DOHH2 (cell line): Measurements from ENCODE around the gene KCNIP1.

Experiments used
- H3F3A ChIP-seq: fragments of 200-600 bp; sonication (generic), shearing (Covaris generic); 2 replicates; pipeline ENCODE4 v1.6.0; 2016; ENCODE audit warnings: antibody characterized with exemption, mild to moderate bottlenecking; ENCODE audit not compliant: control insufficient read depth, insufficient read depth
- H3K27ac ChIP-seq: fragments of 200-600 bp; sonication (generic); 2 replicates; pipeline ENCODE4 v1.5.1; 2014; ENCODE audit warnings: low read depth, mild to moderate bottlenecking, low read length, moderate library complexity
- H3K27me3 ChIP-seq: fragments of 200-600 bp; sonication (generic); 2 replicates; pipeline ENCODE4 v1.6.1; 2014; ENCODE audit warnings: mild to moderate bottlenecking, low read length, mixed read lengths; ENCODE audit not compliant: control insufficient read depth
- H3K36me3 ChIP-seq: fragments of 200-600 bp; sonication (generic); 2 replicates; pipeline ENCODE4 v1.6.1; 2014; ENCODE audit warnings: mild to moderate bottlenecking, low read length, moderate library complexity, mixed read lengths; ENCODE audit not compliant: control insufficient read depth
- H3K4me1 ChIP-seq: fragments of 200-600 bp; sonication (generic); 2 replicates; pipeline ENCODE4 v1.6.1; 2014; ENCODE audit warnings: mild to moderate bottlenecking, low read length, mixed read lengths; ENCODE audit not compliant: control insufficient read depth
- H3K4me2 ChIP-seq: fragments of 200-600 bp; sonication (generic); 2 replicates; pipeline ENCODE4 v1.6.0; 2014; ENCODE audit warnings: mild to moderate bottlenecking, low read length, moderate library complexity
- H3K4me3 ChIP-seq: fragments of 200-600 bp; sonication (generic); 2 replicates; pipeline ENCODE4 v1.5.1; 2014; ENCODE audit warnings: mild to moderate bottlenecking, low read length, mixed read lengths
- H3K79me2 ChIP-seq: fragments of 200-600 bp; sonication (generic); 2 replicates; pipeline ENCODE4 v1.6.1; 2014; ENCODE audit warnings: mild to moderate bottlenecking, low read length, mixed read lengths; ENCODE audit not compliant: control insufficient read depth
- H3K9me2 ChIP-seq: fragments of 200-600 bp; sonication (generic); replicated peaks from 2 replicates; pipeline ENCODE4 v1.6.1; 2014; ENCODE audit warnings: mild to moderate bottlenecking, low read length, mixed read lengths; ENCODE audit not compliant: control insufficient read depth
- H3K9me3 ChIP-seq: fragments of 200-600 bp; sonication (generic); 2 replicates; pipeline ENCODE4 v1.6.1; 2014; ENCODE audit warnings: antibody characterized with exemption, low read length, mixed read lengths; ENCODE audit not compliant: control insufficient read depth, insufficient read depth
- H4K20me1 ChIP-seq: fragments of 200-600 bp; sonication (generic); 2 replicates; pipeline ENCODE4 v1.6.0; 2014; ENCODE audit warnings: low read depth, mild to moderate bottlenecking, antibody characterized with exemption, low read length, moderate library complexity; ENCODE audit not compliant: control insufficient read depth, insufficient read depth
- EZH2phosphoT487 ChIP-seq: fragments of 200-600 bp; sonication (generic); IDR thresholded peaks from 2 replicates; pipeline ENCODE4 v1.6.1; 2017; ENCODE audit warnings: borderline replicate concordance, mild to moderate bottlenecking, antibody characterized with exemption, low read length, moderate library complexity, mixed read lengths
- TF ChIP-seq, protein P1 (sequence below): fragments of 200-600 bp; sonication (generic); IDR thresholded peaks from one replicate; pipeline ENCODE4 v1.5.1; 2014; ENCODE audit warnings: antibody characterized with exemption, mild to moderate bottlenecking, low read depth, low read length; ENCODE audit not compliant: poor library complexity, severe bottlenecking

The KCNIP1 gene

DNA sequence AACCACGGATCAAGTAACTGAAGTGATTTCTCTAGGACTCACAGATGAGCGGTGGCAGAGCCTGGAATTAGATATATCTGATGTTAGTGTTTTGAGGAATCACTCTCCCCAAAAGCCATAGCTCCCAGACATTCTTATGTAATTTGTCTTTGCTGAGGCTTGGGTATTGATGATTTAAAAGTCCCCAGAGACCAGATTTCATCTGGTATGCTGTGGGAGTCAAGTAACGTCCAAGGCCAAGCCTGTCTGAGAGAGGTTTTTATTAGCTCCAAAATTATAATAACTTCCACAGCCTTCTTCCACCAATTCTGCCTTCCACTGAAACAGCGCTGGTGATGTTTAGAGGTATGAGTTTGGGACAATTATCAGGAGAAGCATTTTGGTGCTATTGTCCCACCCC, 21.3 kb upstream of the KCNIP1 start:
- Histone ChIP-seq H3K4me1 (no peaks in the 10 kb centered on the region), H3K9me2 (no peaks in the 10 kb centered on the region), H3F3A (no peaks in the 10 kb centered on the region), H3K9me3 (no peaks in the 10 kb centered on the region), H3K4me2 (no peak overlapping the region), H3K79me2 (no peaks in the 10 kb centered on the region), H3K36me3 (no peaks in the 10 kb centered on the region), H4K20me1 (no peaks in the 10 kb centered on the region), H3K4me3 (no peak overlapping the region), H3K27ac (no peak overlapping the region), H3K27me3 (peaks cover 2% of the 10 kb centered on the region; the same call in 1 of the 2 replicates)
- TF ChIP-seq, protein P1, sequence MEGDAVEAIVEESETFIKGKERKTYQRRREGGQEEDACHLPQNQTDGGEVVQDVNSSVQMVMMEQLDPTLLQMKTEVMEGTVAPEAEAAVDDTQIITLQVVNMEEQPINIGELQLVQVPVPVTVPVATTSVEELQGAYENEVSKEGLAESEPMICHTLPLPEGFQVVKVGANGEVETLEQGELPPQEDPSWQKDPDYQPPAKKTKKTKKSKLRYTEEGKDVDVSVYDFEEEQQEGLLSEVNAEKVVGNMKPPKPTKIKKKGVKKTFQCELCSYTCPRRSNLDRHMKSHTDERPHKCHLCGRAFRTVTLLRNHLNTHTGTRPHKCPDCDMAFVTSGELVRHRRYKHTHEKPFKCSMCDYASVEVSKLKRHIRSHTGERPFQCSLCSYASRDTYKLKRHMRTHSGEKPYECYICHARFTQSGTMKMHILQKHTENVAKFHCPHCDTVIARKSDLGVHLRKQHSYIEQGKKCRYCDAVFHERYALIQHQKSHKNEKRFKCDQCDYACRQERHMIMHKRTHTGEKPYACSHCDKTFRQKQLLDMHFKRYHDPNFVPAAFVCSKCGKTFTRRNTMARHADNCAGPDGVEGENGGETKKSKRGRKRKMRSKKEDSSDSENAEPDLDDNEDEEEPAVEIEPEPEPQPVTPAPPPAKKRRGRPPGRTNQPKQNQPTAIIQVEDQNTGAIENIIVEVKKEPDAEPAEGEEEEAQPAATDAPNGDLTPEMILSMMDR, result no peak
- no peak for TF ChIP-seq EZH2phosphoT487

GRCh38 chr5:170483701-170484458, 19.9 kb upstream of the KCNIP1 start:
- Histone ChIP-seq H4K20me1 (no peaks in the 10 kb centered on the region), H3F3A (no peaks in the 10 kb centered on the region), H3K27me3 (peaks cover 2% of the 10 kb centered on the region; the same call in 1 of the 2 replicates), H3K9me3 (no peaks in the 10 kb centered on the region), H3K9me2 (no peaks in the 10 kb centered on the region), H3K4me1 (no peaks in the 10 kb centered on the region), H3K4me2 (no peak overlapping the region), H3K36me3 (no peaks in the 10 kb centered on the region), H3K4me3 (no peak overlapping the region), H3K79me2 (no peaks in the 10 kb centered on the region), H3K27ac (no peak overlapping the region)
- no peak for TF ChIP-seq EZH2phosphoT487
- TF ChIP-seq, protein P1, result no peak

GRCh38 chr5:170484459-170484831, 19.4 kb upstream of the KCNIP1 start:
- TF ChIP-seq, protein P1, result no peak
- TF ChIP-seq EZH2phosphoT487, result no peak
- H3F3A ChIP-seq, result no peaks in the 10 kb centered on the region
- H3K9me3 ChIP-seq, result no peaks in the 10 kb centered on the region
- H4K20me1 ChIP-seq, result no peaks in the 10 kb centered on the region
- H3K27me3 ChIP-seq, result no peaks in the 10 kb centered on the region
- H3K36me3 ChIP-seq, result no peaks in the 10 kb centered on the region
- H3K9me2 ChIP-seq, result no peaks in the 10 kb centered on the region
- no peaks in the 10 kb centered on the region for H3K4me1 ChIP-seq
- no peak overlapping the region for H3K4me2 ChIP-seq
- no peaks in the 10 kb centered on the region for H3K79me2 ChIP-seq
- H3K27ac ChIP-seq, result no peak overlapping the region
- H3K4me3 ChIP-seq, result no peak overlapping the region
